EH (cell line): ENCODE results near the gene C14orf93.

Source experiments
- DNase-seq: peaks from one replicate; pipeline ENCODE4 v3.0.0-alpha.2; 2015; ENCODE audit warnings: low read depth

Gene C14orf93

DNA sequence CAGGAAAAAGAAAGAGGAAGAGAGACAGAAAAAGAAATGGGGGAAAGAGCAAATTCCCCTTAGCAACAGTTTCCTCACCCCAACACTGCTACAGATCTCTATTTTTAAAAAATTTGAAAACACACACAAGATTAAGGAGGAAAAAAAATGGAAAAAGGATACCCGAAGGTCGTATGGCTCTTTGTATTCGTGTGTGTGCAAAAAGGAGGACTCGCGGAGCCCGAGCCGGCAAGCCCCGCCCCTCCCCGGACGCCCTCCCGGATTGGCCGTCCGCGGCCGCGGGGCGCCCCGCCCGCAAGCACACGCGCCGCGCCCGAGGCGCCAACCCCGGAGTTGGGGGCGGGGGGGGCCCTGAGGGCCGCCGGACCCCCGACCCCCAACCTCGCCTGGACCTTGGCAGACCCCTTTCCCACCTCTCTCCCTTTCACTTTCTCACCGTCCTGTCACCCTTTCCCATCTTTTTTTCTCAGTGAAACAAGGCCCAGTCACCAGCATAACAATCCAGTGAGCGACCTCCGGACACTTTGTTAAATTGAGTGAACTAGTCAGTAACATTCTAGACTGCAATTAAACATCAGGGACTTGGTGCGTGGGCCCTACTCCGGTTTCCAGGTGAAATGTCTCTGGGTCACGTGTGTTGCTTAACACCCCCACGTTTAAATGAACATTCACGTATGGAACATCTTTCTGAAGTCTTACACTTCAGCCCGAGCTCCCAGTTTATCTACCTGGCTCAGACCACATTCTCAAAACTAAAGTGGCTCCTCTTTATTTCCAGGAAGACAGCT, at the start of gene C14orf93:
Gene C14orf93 (minus strand): TSS at position 205 of the 788 bp plus-strand sequence. CDS start 11,120 bp downstream, outside the sequence.
- peak; percentile 70 for DNase-seq

- no peak for DNase-seq
Observed at GRCh38 chr14:23058654-23059504, 48.9 kb upstream of the C14orf93 start.

- peak; percentile 84 for DNase-seq
Observed at GRCh38 chr14:23057757-23058653, 48.1 kb upstream of the C14orf93 start.

GRCh38 chr14:23056956-23057756, 47.2 kb upstream of the C14orf93 start, which contains the start of gene CDH24:
TSS of gene CDH24 (minus strand) at chr14:23057520. CDS start at chr14:23055733, 1,787 bp downstream.
- peak; percentile 80 for DNase-seq

DNA sequence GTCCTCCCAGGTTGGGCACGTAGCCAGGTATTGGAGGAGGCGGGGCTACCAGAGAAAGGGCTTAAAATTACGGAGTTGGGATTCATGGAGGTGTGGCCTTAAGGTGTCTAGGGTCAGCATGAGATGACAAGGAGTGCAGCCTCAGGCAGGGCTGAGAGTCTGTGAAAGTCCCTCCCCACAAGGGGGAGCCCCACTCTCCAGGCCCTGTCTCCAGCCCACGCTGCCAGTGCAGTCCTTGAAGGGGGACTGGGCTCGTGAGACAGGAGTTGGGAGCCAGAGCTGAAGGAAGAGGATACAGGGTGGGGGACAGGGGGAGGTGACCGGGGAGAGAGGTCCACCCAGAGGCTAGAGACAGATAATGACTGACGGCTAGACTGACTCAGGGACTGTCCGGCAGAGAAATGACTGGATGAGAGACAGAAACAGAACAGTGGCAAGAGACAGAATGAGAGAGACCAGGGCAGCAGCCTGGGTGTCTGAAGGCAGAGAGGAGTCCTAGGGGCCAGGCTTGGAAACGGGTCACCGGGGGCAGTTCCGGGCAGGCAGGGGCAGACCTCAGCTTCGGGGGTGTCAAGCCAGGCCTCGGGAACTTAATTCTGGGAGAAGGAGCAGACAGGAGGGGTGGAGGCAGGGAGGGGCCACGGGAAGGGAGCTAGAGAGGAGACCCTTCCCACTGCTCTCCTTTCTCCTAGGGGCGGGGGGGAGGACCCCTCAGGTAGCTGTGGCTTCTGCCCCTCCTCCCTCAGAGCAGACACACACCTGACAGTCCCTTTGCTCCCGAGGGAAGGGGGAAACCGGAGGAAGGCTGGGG, 46.4 kb upstream of the C14orf93 start:
- peak; percentile 78 for DNase-seq

DNA sequence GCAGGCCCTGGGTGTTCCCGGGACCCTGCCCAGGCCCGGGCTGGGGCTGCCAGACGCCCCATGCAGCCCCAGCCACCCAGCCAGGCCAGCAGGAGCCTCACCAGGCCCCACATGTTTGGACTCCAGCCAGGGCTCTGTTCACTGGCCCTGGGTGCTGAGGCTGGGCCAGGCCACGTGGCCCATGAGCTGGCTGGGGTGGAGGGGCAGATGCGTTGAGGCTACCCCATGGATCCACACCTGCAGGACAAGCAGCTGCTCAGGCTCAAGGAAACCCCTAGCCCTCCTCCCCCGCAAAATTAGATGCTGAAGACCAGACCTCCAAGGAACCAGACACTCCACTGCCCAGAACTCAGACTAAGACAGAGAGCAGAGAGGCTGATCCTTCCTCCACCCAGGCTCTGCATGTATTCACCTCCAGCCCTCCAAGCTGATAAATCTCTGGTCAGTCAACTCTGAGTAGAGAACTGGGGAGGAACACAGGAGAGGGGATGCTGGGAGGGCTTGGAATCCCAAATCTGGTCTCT, 45.7 kb upstream of the C14orf93 start:
- peak; percentile 46 for DNase-seq

DNA sequence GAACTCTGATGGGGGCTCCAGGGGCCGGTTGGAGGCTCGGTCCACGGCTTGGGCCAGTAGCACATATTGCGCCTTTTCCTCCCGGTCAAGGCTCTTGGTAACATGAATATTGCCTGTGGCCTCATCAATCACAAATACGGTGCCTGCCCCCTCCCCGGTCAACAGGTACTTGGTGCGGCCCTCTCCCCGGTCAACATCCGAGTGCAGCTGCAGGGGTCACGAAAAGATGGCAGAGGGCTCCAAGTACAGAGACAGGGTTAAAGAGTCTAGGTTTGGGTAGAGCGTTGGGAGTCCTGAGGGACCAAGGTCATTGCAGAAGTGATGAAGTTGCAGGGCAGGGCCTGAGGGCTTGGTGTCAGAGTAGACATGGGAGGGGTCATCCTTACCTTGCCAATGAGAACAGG, 45.2 kb upstream of the C14orf93 start:
- DNase-seq = no peak

GRCh38 chr14:23054000-23054811, 44.3 kb upstream of the C14orf93 start:
- DNase-seq = peak; percentile 31

- no peak for DNase-seq
Observed at GRCh38 chr14:23053426-23053825, 43.5 kb upstream of the C14orf93 start.

DNA sequence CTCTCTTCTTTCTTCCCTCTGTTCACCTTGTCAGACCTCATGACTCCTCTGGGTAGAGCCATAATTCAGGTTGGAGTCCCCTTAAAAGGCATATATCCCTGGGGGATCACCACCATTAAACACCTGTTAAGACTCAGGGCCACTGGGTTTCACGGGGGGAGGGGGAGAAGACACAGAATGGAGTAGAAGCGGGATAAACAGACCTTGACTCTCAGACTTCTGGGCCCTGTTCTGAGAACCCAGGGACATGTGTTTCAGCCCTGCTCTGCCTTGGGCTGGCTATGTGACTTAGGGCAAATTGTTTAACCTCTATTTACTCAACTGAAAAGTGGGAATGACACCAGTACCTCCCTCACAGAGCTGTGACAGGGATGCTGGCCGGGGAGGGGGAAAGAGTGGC, 42.7 kb upstream of the C14orf93 start:
- DNase-seq = no peak

DNA sequence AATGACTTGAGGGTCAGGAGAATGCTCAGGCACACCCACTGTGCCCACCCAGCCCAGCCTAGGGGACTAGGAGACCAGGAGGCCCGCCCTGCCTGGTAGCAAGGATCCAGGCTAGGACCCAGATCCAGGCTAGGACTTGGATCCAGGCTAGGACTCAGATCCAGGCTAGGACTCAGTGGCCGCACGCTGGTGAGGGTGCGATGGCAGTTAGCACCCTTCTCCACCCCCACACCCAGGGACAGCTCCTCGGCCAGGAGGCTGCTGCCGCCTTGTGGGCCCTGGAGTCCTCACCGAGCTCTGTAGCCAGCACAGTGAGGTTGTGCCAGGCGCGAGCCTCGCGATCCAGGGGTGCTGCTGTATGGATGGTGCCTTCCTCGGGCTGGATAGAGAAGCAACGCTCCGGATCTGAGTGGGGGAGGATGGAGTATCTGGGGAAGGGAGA, 42.3 kb upstream of the C14orf93 start:
- DNase-seq = no peak

- DNase-seq = no peak
Observed at GRCh38 chr14:23051141-23052057, 41.5 kb upstream of the C14orf93 start.

DNA sequence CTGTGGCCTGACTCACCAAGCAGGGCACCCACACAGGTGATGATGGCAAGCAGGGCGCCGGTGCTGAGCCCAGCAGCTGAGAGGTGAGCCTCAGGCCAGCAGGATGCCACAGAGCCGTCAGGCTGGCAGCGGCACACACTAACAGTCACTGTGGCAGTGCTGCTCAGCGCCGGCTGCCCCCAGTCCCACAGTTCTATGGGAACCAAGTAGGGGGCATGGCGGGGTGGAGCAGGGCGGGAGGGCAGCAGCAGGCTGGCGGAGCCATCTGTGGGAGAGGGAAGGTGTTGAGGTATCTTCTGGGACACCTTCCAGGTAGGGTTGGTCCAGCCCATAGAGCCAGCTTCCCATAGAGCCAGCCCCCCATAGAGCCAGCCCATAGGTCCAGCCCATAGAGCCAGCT, 39.1 kb upstream of the C14orf93 start:
- DNase-seq = no peak

GRCh38 chr14:23047751-23048693, 38.1 kb upstream of the C14orf93 start:
- DNase-seq = no peak

DNA sequence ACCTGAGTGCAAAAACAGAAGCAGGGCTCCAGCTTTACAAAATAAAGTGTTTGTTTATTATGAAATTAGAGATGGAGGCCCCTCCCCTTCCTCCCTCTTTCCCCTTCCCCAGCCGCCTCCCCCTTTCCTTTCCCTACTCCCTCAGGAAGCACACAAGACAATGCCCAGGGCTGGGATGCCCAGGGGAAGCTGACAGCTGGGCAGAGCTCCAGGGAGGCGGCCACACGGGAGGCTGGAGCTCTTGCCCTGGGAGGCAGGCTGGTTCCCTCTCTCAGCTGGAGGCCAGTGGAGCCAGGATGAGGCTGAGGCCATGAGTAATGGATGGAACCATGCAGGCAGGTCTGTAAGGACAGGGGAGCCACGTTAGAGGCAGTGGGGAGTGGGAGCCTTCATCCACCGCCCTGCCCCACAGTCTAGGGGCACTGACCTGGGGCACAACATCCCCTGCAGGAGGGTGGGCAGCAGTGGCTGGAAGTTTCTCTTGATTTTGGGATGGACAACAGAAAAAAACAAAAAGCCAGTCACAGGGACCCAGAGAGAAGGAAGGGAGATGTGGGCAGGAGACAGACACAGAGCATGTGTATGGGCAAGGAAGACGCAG, 37.2 kb upstream of the C14orf93 start:
- peak; percentile 46 for DNase-seq
